Measurements from ENCODE around the gene FAM222B. TPM values are rescaled to one million over a fixed set of nuclear protein-coding genes. Genes with fewer than 3 reads are reported as not detected.

Gene FAM222B
- total and polyA plus RNA-seq, 9 of the 15 experiments (the other 6 are each of a cell fraction or from before 2014, with no cell fraction given), result 4.0 to 34.6 (median 7.5) TPM

GRCh38 chr17:28720247-28720996, 122.2 kb downstream of the FAM222B start (continued):
- no peak for TF ChIP-seq ZNF3 (CRISPR knock-in tag; IDR thresholded peaks at IDR 0.05)
- TF ChIP-seq BCOR (IDR thresholded peaks at IDR 0.05), result no peak
- no peak for TF ChIP-seq PHB (CRISPR knock-in tag; IDR thresholded peaks at IDR 0.05)
- TF ChIP-seq NR3C1 (CRISPR knock-in tag; IDR thresholded peaks at IDR 0.05), result no peak
- no peak for TF ChIP-seq ESRRB (CRISPR knock-in tag; IDR thresholded peaks at IDR 0.05; ENCODE audit: borderline replicate concordance)
- TF ChIP-seq HDAC2 (IDR thresholded peaks at IDR 0.05), result 0 out of 2 replicates have a peak, but pooled peaks have one; percentile 14
- TF ChIP-seq ZNF511 (CRISPR knock-in tag; IDR thresholded peaks at IDR 0.05), result peak; percentile 36; the same call in 1 of the 2 replicates
- TF ChIP-seq ELF1 (tag; IDR thresholded peaks at IDR 0.05), result no peak
- TF ChIP-seq U2AF1 (optimal IDR thresholded peaks at IDR 0.05; ENCODE audit: low read depth, low read length), result no peak
- TF ChIP-seq GATA2 (CRISPR knock-in tag; IDR thresholded peaks at IDR 0.05), result no peak
- TF ChIP-seq, protein P1, sequence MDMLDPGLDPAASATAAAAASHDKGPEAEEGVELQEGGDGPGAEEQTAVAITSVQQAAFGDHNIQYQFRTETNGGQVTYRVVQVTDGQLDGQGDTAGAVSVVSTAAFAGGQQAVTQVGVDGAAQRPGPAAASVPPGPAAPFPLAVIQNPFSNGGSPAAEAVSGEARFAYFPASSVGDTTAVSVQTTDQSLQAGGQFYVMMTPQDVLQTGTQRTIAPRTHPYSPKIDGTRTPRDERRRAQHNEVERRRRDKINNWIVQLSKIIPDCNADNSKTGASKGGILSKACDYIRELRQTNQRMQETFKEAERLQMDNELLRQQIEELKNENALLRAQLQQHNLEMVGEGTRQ (CRISPR knock-in tag; IDR thresholded peaks at IDR 0.05), result no peak
- TF ChIP-seq SP1 (CRISPR knock-in tag; IDR thresholded peaks at IDR 0.05), result no peak
- TF ChIP-seq CREM (IDR thresholded peaks at IDR 0.05; ENCODE audit: low read depth), result peak; percentile 8; the same call in 1 of the 2 replicates
- no peak for TF ChIP-seq ZHX1 (conservative IDR thresholded peaks at IDR 0.05; ENCODE audit: low read length)
- TF ChIP-seq KDM4B (IDR thresholded peaks at IDR 0.05; ENCODE audit: borderline replicate concordance in 2 of 2, low read depth in 1 of 2), result no peak
- TF ChIP-seq SNIP1 (IDR thresholded peaks at IDR 0.05; ENCODE audit: low read depth), result no peak; the same call in 1 of the 2 replicates
- TF ChIP-seq, protein P2, sequence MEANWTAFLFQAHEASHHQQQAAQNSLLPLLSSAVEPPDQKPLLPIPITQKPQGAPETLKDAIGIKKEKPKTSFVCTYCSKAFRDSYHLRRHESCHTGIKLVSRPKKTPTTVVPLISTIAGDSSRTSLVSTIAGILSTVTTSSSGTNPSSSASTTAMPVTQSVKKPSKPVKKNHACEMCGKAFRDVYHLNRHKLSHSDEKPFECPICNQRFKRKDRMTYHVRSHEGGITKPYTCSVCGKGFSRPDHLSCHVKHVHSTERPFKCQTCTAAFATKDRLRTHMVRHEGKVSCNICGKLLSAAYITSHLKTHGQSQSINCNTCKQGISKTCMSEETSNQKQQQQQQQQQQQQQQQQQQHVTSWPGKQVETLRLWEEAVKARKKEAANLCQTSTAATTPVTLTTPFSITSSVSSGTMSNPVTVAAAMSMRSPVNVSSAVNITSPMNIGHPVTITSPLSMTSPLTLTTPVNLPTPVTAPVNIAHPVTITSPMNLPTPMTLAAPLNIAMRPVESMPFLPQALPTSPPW (CRISPR knock-in tag; IDR thresholded peaks at IDR 0.05), result no peak
- TF ChIP-seq, protein P3, sequence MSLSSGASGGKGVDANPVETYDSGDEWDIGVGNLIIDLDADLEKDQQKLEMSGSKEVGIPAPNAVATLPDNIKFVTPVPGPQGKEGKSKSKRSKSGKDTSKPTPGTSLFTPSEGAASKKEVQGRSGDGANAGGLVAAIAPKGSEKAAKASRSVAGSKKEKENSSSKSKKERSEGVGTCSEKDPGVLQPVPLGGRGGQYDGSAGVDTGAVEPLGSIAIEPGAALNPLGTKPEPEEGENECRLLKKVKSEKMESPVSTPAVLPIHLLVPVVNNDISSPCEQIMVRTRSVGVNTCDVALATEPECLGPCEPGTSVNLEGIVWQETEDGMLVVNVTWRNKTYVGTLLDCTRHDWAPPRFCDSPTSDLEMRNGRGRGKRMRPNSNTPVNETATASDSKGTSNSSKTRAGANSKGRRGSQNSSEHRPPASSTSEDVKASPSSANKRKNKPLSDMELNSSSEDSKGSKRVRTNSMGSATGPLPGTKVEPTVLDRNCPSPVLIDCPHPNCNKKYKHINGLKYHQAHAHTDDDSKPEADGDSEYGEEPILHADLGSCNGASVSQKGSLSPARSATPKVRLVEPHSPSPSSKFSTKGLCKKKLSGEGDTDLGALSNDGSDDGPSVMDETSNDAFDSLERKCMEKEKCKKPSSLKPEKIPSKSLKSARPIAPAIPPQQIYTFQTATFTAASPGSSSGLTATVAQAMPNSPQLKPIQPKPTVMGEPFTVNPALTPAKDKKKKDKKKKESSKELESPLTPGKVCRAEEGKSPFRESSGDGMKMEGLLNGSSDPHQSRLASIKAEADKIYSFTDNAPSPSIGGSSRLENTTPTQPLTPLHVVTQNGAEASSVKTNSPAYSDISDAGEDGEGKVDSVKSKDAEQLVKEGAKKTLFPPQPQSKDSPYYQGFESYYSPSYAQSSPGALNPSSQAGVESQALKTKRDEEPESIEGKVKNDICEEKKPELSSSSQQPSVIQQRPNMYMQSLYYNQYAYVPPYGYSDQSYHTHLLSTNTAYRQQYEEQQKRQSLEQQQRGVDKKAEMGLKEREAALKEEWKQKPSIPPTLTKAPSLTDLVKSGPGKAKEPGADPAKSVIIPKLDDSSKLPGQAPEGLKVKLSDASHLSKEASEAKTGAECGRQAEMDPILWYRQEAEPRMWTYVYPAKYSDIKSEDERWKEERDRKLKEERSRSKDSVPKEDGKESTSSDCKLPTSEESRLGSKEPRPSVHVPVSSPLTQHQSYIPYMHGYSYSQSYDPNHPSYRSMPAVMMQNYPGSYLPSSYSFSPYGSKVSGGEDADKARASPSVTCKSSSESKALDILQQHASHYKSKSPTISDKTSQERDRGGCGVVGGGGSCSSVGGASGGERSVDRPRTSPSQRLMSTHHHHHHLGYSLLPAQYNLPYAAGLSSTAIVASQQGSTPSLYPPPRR (CRISPR knock-in tag; IDR thresholded peaks at IDR 0.05; ENCODE audit: borderline replicate concordance), result no peak

All from K562 (cell line).